Pancreas (tissue), 10 donors: ENCODE data around the gene GLOD4. TPM values are rescaled to one million over a fixed set of nuclear protein-coding genes. Genes with fewer than 3 reads are reported as not detected.

Source experiments
- ATAC-seq, 4 donors: fragments of 200-7000 bp; cut with Tn5 transposase; one replicate each; pipeline versions ENCODE4 v1.8.0 to v1.9.1; 2020; ENCODE audit warnings: mild to moderate bottlenecking in 4 of 4, moderate library complexity in 4 of 4
- DNase-seq, 6 donors: peaks; one replicate each; pipeline ENCODE4 v3.0.0-alpha.2; 2020
- FAIRE-seq: peaks from 2 replicates; lab custom pipeline; 2012; peaks lifted over from hg19 to GRCh38; lab: Jason Lieb, UNC
- H3K27ac ChIP-seq, 4 donors: fragments of 200-600 bp; sonication (generic); 1 replicate in 3 of 4; 2 replicates in 1 of 4; pipeline versions ENCODE4 v1.5.0 to v1.8.0; 2020
- H3K27me3 ChIP-seq, 4 donors: fragments of 200-600 bp; one replicate each; pipeline ENCODE4 v1.8.0; 2021
- H3K36me3 ChIP-seq, 3 donors: fragments of 200-600 bp; sonication (generic) in 1 of 3; one replicate each; pipeline versions ENCODE4 v1.5.0 to v1.8.0; 2020 to 2021
- H3K4me1 ChIP-seq, 3 donors: fragments of 200-600 bp; one replicate each; pipeline ENCODE4 v1.8.0; 2021
- H3K4me3 ChIP-seq, 4 donors: fragments of 200-600 bp; sonication (generic) in 2 of 4; one replicate each; pipeline versions ENCODE4 v1.5.0 to v1.8.0; 2020 to 2021
- H3K9me3 ChIP-seq, 4 donors: fragments of 200-600 bp; one replicate each; pipeline ENCODE4 v1.8.0; 2021
- WGBS, 2 donors: extraction: QIAGEN DNeasy Blood & Tissue Kit; methylation state at CpG; one replicate each; pipeline ENCODE4 v1.1.7; 2013; 5-methylcytosine and 5-hydroxymethylcytosine counted together
- intact Hi-C, 3 donors: fragments of 100-400 bp; cut with DNase I; formaldehyde crosslinking; loops; one replicate each; pipeline versions ENCODE4 v1.11.1 to v1.14.2; 2022
- polyA plus RNA-seq, 2 donors: library from polyadenylated mRNA; stranded (reverse); fragments of 200-250 nt; gene quantifications; one replicate each; pipeline ENCODE4 v1.2.3, GENCODE V29; 2013
- total RNA-seq, 6 donors: library from RNA; stranded (reverse); fragmentation: NEBNext Ultra II Directional in 4 of 6; extraction: Animal tissue kit (Norgen Biotek cat#: 25700) in 4 of 6; gene quantifications; one replicate each; pipeline versions ENCODE4 v1.2.1 to v1.2.4, GENCODE V29; 2021 to 2023
- TF ChIP-seq, protein P1 (sequence below), 4 donors: fragments of 200-600 bp; sonication (generic) in 3 of 4; IDR thresholded peaks; one replicate each; pipeline versions ENCODE4 v1.5.0 to v1.8.0; 2021; ENCODE audit warnings: antibody characterized with exemption in 4 of 4
- donor health status: healthy with polysubstance abuse.
- donor health status: DM: no; HTN: no; CAD: no; lungs with moderate emphysema.
- donor health status: DM: no; HTN: no; CAD: no.
- donor health status: control.
- donor health status: control.
- donor health status: Bipolar disorder and iron deficiency.
- donor health status: DM: yes; HTN: yes; CAD: no.
- donor health status: DM: no; HTN: no; CAD: no.
- donor health status: DM: no; HTN: no; CAD: no.
- donor health status: DM: yes; HTN: yes; CAD: no.

The GLOD4 gene
- total and polyA plus RNA-seq, 8 donors = 18.7 to 36.8 (median 28.0) TPM

DNA sequence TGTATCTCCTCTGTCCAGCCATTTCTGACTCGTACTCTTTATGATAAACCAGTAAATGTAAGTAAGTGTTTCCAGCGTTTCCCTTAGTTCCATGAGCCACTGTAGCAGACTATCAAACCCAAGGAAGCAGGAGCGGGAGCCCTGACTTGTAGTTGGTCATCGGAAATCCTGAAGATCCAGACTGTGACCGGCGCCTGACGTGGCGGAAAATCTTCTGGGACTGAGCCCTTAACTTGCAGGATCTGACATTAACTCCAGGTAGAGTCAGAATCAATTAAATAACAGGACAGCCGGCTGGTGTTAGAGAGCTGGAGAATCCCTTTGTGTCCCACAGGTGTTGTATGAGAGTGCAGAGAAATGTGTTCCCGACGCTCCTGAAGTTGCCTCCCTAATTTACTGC, 4.0 kb downstream of the GLOD4 start:
- DNase-seq (peak in 1 of 6 donors; percentile 29), FAIRE-seq (no peak), ATAC-seq (no peak)
- H3K27me3 ChIP-seq = no peaks in the 10 kb centered on the region
- no peak overlapping the region for H3K4me3 ChIP-seq
- H3K9me3 ChIP-seq = no peaks in the 10 kb centered on the region
- H3K27ac ChIP-seq = no peak overlapping the region
- intact Hi-C loops = no loop called here
- H3K36me3 ChIP-seq = peaks cover 0 to 43% (median 23%) of the 10 kb centered on the region in 3 donors
- TF ChIP-seq, protein P1, sequence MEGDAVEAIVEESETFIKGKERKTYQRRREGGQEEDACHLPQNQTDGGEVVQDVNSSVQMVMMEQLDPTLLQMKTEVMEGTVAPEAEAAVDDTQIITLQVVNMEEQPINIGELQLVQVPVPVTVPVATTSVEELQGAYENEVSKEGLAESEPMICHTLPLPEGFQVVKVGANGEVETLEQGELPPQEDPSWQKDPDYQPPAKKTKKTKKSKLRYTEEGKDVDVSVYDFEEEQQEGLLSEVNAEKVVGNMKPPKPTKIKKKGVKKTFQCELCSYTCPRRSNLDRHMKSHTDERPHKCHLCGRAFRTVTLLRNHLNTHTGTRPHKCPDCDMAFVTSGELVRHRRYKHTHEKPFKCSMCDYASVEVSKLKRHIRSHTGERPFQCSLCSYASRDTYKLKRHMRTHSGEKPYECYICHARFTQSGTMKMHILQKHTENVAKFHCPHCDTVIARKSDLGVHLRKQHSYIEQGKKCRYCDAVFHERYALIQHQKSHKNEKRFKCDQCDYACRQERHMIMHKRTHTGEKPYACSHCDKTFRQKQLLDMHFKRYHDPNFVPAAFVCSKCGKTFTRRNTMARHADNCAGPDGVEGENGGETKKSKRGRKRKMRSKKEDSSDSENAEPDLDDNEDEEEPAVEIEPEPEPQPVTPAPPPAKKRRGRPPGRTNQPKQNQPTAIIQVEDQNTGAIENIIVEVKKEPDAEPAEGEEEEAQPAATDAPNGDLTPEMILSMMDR (IDR thresholded peaks at IDR 0.05) = no peak
- 91 to 92% methylated on average over 11 of the region's 11 CpGs for WGBS, 2 donors
- H3K4me1 ChIP-seq = peaks cover 0 to 6% (median 4%) of the 10 kb centered on the region in 3 donors

DNA sequence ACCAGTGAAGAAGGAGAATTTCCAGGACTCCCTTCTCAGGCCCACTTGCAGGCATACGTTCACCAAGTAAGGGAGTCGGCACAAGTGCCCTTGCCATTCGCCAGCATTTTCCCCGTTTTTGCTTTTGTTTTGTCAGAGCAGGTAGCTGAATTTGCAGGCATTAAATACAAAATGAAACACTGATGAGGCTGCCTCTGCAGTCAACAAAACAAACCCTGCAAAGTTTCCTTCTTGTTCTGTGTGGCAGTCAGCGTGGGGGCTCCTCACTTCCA, 7.8 kb downstream of the GLOD4 start:
- intact Hi-C loops = no loop called here
- DNase-seq (no peak), FAIRE-seq (no peak), ATAC-seq (no peak)
- 86% methylated on average over 5 of the region's 5 CpGs for WGBS, 2 donors
- Histone ChIP-seq H3K4me3 (no peak overlapping the region), H3K4me1 (peaks cover 0 to 6% (median 0%) of the 10 kb centered on the region in 3 donors), H3K36me3 (peaks cover 4 to 66% (median 41%) of the 10 kb centered on the region in 3 donors), H3K27ac (no peak overlapping the region), H3K27me3 (no peaks in the 10 kb centered on the region), H3K9me3 (no peaks in the 10 kb centered on the region)
- TF ChIP-seq, protein P1 (IDR thresholded peaks at IDR 0.05) = no peak

DNA sequence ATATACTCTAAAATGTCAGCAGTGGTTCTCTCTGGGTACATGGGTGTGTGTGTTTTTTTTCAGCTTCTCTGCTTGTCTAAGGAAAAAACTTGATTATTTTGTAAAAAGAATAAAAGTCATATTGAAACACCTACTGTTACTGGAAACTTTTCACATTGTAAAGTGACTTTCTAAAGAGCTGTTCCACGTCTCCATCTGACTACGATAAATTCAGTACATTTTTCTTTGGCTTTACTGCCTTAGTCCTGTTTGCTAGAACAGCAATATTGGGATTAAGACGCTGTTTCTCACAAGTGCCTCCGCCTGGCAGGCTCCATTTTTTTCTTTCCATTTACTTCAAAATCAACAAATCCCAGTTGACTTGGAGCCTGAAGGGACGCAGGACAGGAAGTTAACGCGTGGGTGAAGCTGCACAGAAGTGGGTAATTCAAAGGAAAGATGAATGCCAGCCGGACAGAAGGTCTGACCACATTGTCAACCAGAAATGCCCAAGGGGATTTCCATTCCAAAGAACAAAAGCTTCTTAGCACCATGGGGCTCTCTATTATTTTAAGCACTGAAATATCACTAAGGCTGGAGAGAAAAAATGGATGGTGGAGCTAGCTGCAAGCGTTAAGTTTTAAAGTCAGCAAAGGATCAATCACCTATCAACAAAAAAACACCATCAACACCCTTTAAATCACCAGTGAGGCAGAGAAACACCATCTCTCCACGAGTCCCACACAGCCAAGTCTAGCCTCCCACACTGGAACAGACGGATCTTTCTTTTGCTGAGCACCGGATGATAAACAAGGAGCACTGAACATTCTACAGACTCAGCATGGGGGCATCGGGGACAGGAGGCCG, 8.4 kb downstream of the GLOD4 start:
- Histone ChIP-seq H3K4me1 (peaks cover 0 to 6% (median 0%) of the 10 kb centered on the region in 3 donors), H3K9me3 (no peaks in the 10 kb centered on the region), H3K4me3 (no peak overlapping the region), H3K27me3 (no peaks in the 10 kb centered on the region), H3K27ac (no peak overlapping the region), H3K36me3 (peaks cover 4 to 66% (median 41%) of the 10 kb centered on the region in 3 donors)
- TF ChIP-seq, protein P1 (IDR thresholded peaks at IDR 0.05) = no peak
- ATAC-seq (no peak), DNase-seq (no peak), FAIRE-seq (no peak)
- 85 to 89% methylated on average over 14 of the region's 14 CpGs for WGBS, 2 donors
- intact Hi-C loops = no loop called here

DNA sequence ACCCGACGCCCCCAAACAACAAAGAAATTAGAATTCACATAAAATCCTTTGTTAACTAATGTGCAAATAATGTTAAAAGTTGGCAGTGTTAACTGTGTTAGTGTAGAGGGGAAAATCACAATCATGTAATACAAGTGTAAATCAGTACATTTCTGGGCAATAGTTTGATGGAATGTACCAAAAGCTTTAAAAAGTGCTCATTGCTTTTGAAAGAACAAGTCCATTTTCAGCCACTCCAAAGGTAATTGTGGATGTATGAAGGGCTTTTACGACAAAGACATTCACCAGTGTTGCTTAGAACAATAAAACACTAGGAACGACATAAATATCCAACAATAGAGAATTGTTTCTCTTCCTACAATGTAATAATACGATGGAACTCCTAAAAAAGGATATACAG, 9.1 kb downstream of the GLOD4 start:
- Histone ChIP-seq H3K4me1 (peaks cover 0 to 6% (median 0%) of the 10 kb centered on the region in 3 donors), H3K27ac (no peak overlapping the region), H3K36me3 (peaks cover 4 to 61% (median 40%) of the 10 kb centered on the region in 3 donors), H3K27me3 (no peaks in the 10 kb centered on the region), H3K4me3 (no peak overlapping the region), H3K9me3 (no peaks in the 10 kb centered on the region)
- intact Hi-C loops = no loop called here
- WGBS, 2 donors = 90 to 91% methylated on average over 5 of the region's 5 CpGs
- TF ChIP-seq, protein P1 (IDR thresholded peaks at IDR 0.05) = no peak
- DNase-seq (no peak), FAIRE-seq (no peak), ATAC-seq (no peak)

DNA sequence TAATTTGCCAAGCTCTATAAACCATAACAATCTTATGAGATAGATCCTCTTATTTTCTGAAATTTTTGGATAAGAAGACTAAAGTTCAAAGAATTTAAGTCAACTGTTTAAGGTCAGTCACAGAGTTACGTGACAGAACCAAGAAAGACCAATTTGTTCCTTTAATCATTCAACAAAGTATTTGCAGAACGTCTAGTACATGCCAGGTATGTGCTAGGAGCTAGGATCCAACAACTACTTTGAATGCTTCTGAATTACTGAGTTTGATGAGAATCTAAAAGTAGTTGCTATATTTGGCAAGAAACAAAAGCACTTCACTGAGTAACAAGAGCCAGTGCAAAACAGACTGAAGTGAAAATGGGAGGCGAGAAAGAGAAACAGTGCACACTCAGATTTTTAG, 15.0 kb downstream of the GLOD4 start:
- Histone ChIP-seq H3K27me3 (no peaks in the 10 kb centered on the region), H3K9me3 (no peaks in the 10 kb centered on the region), H3K27ac (no peak overlapping the region), H3K4me3 (no peak overlapping the region), H3K36me3 (peaks cover 4 to 27% (median 23%) of the 10 kb centered on the region in 3 donors), H3K4me1 (peaks cover 0 to 6% (median 0%) of the 10 kb centered on the region in 3 donors)
- TF ChIP-seq, protein P1 (IDR thresholded peaks at IDR 0.05) = no peak
- FAIRE-seq (no peak), ATAC-seq (no peak), DNase-seq (no peak)
- intact Hi-C loops = no loop called here
- WGBS, 2 donors = 68 to 73% methylated on average over 3 of the region's 3 CpGs
